GM23338 (cell line): ENCODE measurements around the gene TEX29. TPM values are rescaled to one million over a fixed set of nuclear protein-coding genes. Genes with fewer than 3 reads are reported as not detected.

Source experiments
- ATAC-seq: fragments of 200-7000 bp; cut with Tn5 transposase; 3 replicates; pipeline ENCODE4 v1.9.1; 2020
- DNase-seq: peaks from one replicate; pipeline ENCODE4 v3.0.0-alpha.2; 2015; ENCODE audit warnings: low spot score
- H2AFZ ChIP-seq: fragments of 200-600 bp; sonication (generic); 2 replicates; pipeline ENCODE4 v1.8.0; 2016; ENCODE audit warnings: antibody characterized with exemption, mild to moderate bottlenecking, moderate library complexity
- H3F3A ChIP-seq: fragments of 200-600 bp; sonication (generic); replicated peaks from 2 replicates; pipeline ENCODE4 v1.8.0; 2017; ENCODE audit warnings: antibody characterized with exemption, mixed run types, low read depth
- H3K27ac ChIP-seq: fragments of 200-600 bp; sonication (generic); 2 replicates; pipeline ENCODE4 v1.6.1; 2016; ENCODE audit warnings: low read depth
- H3K27me3 ChIP-seq: fragments of 200-600 bp; sonication (generic); 2 replicates; pipeline ENCODE4 v1.8.0; 2016; ENCODE audit warnings: mild to moderate bottlenecking, mixed run types, moderate library complexity; ENCODE audit not compliant: insufficient read depth
- H3K36me3 ChIP-seq: fragments of 200-600 bp; sonication (generic); 2 replicates; pipeline ENCODE4 v1.8.0; 2016; ENCODE audit warnings: mild to moderate bottlenecking; ENCODE audit not compliant: insufficient read depth
- H3K4me1 ChIP-seq: fragments of 200-600 bp; sonication (generic); 2 replicates; pipeline ENCODE4 v1.8.0; 2016; ENCODE audit warnings: mild to moderate bottlenecking, moderate library complexity; ENCODE audit not compliant: insufficient read depth
- H3K4me2 ChIP-seq: fragments of 200-600 bp; sonication (generic); 2 replicates; pipeline ENCODE4 v1.7.1; 2017; ENCODE audit warnings: mixed run types
- H3K4me3 ChIP-seq: fragments of 200-600 bp; sonication (generic); 2 replicates; pipeline ENCODE4 v1.6.1; 2016; ENCODE audit warnings: mixed run types
- H3K79me2 ChIP-seq: fragments of 200-600 bp; sonication (generic); replicated peaks from 2 replicates; pipeline ENCODE4 v1.8.0; 2017; ENCODE audit warnings: mild to moderate bottlenecking; ENCODE audit not compliant: insufficient read depth
- H3K9me2 ChIP-seq: fragments of 200-600 bp; sonication (generic); 2 replicates; pipeline ENCODE4 v1.8.0; 2017; ENCODE audit not compliant: insufficient read depth
- H4K20me1 ChIP-seq: fragments of 200-600 bp; sonication (generic); replicated peaks from 2 replicates; pipeline ENCODE4 v1.8.0; 2017; ENCODE audit warnings: mild to moderate bottlenecking; ENCODE audit not compliant: insufficient read depth
- H3K27ac Mint-ChIP-seq: 2 replicates; pipeline ENCODE4 v1.8.0; 2020; ENCODE audit warnings: inconsistent platforms, mild to moderate bottlenecking, moderate library complexity, mixed read lengths
- H3K27me3 Mint-ChIP-seq: 3 replicates; pipeline ENCODE4 v1.8.0; 2022; ENCODE audit warnings: low read depth, mild to moderate bottlenecking, moderate library complexity, mixed read lengths, inconsistent platforms; ENCODE audit not compliant: insufficient read depth, poor library complexity
- H3K36me3 Mint-ChIP-seq: 3 replicates; pipeline ENCODE4 v1.8.0; 2021; ENCODE audit warnings: low read depth, mild to moderate bottlenecking, inconsistent platforms, moderate library complexity, mixed read lengths
- H3K4me1 Mint-ChIP-seq: 3 replicates; pipeline ENCODE4 v1.8.0; 2020; ENCODE audit warnings: mild to moderate bottlenecking, inconsistent platforms, mixed read lengths
- H3K4me3 Mint-ChIP-seq: 3 replicates; pipeline ENCODE4 v1.8.0; 2021; ENCODE audit warnings: moderate library complexity, mild to moderate bottlenecking, inconsistent platforms, mixed read lengths
- H3K9me3 Mint-ChIP-seq: 3 replicates; pipeline ENCODE4 v1.8.0; 2020; ENCODE audit warnings: moderate library complexity, mild to moderate bottlenecking, inconsistent platforms, mixed read lengths
- CREB1 ChIP-seq: fragments of 250-450 bp; sonication (Bioruptor Pico); IDR thresholded peaks from 2 replicates; pipeline ENCODE4 v1.5.0; 2020; ENCODE audit warnings: low read depth, mild to moderate bottlenecking, moderate library complexity
- CTCF ChIP-seq, 2 experiments: fragments of 200-600 bp in 1 of 2; sonication (generic) in 1 of 2; conservative IDR thresholded peaks; 2 replicates each; pipeline versions ENCODE4 v1.5.1 to v1.6.1; 2016 to 2017; ENCODE audit warnings: antibody characterized with exemption in 2 of 2, low read depth in 2 of 2, mild to moderate bottlenecking in 2 of 2, moderate library complexity in 1 of 2
- ETS1 ChIP-seq: IDR thresholded peaks from 2 replicates; pipeline ENCODE4 v1.6.1; 2016; ENCODE audit warnings: antibody characterized with exemption
- JUNB ChIP-seq: IDR thresholded peaks from one replicate; pipeline ENCODE4 v1.6.1; 2016; ENCODE audit warnings: antibody characterized with exemption; ENCODE audit not compliant: unreplicated experiment
- NANOG ChIP-seq: IDR thresholded peaks from 2 replicates; pipeline ENCODE4 v1.6.1; 2016; ENCODE audit warnings: antibody characterized with exemption, borderline replicate concordance
- STAT1 ChIP-seq: IDR thresholded peaks from one replicate; pipeline ENCODE4 v1.6.1; 2016; ENCODE audit warnings: antibody characterized with exemption; ENCODE audit not compliant: unreplicated experiment
- ZNF331 ChIP-seq: fragments of 250-450 bp; sonication (Bioruptor Pico); IDR thresholded peaks from 2 replicates; pipeline ENCODE4 v1.5.0; 2020; ENCODE audit warnings: low read depth, mild to moderate bottlenecking, moderate library complexity
- polyA plus RNA-seq: library from polyadenylated mRNA; unstranded; fragments of >200 nt; fragmentation: Nextera tagmentation; extraction: Ambion mirVana; gene quantifications from 2 replicates; pipeline ENCODE4 v1.2.1, GENCODE V29; 2016
- total RNA-seq: library from RNA; depleted of rRNA; stranded (reverse); fragments of >200 nt; shearing (Covaris generic); gene quantifications from 2 replicates; pipeline ENCODE4 v1.2.3, GENCODE V29; 2014
- TF ChIP-seq, protein P1 (sequence below): IDR thresholded peaks from one replicate; pipeline ENCODE4 v1.6.1; 2018; ENCODE audit warnings: antibody characterized with exemption; ENCODE audit not compliant: unreplicated experiment

Gene TEX29
- total and polyA plus RNA-seq, 2 experiments from 2014 or later: 0.31 TPM; not detected in 1

- H3K9me2 ChIP-seq: no peaks in the 10 kb centered on the region
- H3K4me3 ChIP-seq: no peak overlapping the region
- H3K4me2 ChIP-seq: no peak overlapping the region
- H3K27me3 ChIP-seq: no peaks in the 10 kb centered on the region
- H3F3A ChIP-seq: no peaks in the 10 kb centered on the region
- no peak overlapping the region for H3K27ac ChIP-seq
- H3K4me1 ChIP-seq: no peaks in the 10 kb centered on the region
- H2AFZ ChIP-seq: no peak overlapping the region
- ATAC-seq (no peak), DNase-seq (no peak)
- H3K79me2 ChIP-seq: no peaks in the 10 kb centered on the region
- Mint-ChIP-seq H3K4me1 (peaks cover under 1% of the 10 kb centered on the region; the same call in 1 of the 3 replicates), H3K27ac (no peak overlapping the region), H3K36me3 (no peaks in the 10 kb centered on the region; the same call in 2 of the 3 replicates), H3K27me3 (peaks cover 10% of the 10 kb centered on the region), H3K4me3 (no peak overlapping the region), H3K9me3 (no peaks in the 10 kb centered on the region)
- H3K36me3 ChIP-seq: no peaks in the 10 kb centered on the region
- TF ChIP-seq JUNB (no peak), CREB1 (no peak), ETS1 (no peak), CTCF (conservative IDR thresholded peaks at IDR 0.05; ENCODE audit: low read depth in 2 of 2) (no peak)
- TF ChIP-seq, protein P1, sequence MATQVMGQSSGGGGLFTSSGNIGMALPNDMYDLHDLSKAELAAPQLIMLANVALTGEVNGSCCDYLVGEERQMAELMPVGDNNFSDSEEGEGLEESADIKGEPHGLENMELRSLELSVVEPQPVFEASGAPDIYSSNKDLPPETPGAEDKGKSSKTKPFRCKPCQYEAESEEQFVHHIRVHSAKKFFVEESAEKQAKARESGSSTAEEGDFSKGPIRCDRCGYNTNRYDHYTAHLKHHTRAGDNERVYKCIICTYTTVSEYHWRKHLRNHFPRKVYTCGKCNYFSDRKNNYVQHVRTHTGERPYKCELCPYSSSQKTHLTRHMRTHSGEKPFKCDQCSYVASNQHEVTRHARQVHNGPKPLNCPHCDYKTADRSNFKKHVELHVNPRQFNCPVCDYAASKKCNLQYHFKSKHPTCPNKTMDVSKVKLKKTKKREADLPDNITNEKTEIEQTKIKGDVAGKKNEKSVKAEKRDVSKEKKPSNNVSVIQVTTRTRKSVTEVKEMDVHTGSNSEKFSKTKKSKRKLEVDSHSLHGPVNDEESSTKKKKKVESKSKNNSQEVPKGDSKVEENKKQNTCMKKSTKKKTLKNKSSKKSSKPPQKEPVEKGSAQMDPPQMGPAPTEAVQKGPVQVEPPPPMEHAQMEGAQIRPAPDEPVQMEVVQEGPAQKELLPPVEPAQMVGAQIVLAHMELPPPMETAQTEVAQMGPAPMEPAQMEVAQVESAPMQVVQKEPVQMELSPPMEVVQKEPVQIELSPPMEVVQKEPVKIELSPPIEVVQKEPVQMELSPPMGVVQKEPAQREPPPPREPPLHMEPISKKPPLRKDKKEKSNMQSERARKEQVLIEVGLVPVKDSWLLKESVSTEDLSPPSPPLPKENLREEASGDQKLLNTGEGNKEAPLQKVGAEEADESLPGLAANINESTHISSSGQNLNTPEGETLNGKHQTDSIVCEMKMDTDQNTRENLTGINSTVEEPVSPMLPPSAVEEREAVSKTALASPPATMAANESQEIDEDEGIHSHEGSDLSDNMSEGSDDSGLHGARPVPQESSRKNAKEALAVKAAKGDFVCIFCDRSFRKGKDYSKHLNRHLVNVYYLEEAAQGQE: no peak
- H4K20me1 ChIP-seq: no peaks in the 10 kb centered on the region
These were observed 921 bp upstream of the TEX29 start for GRCh38 chr13:111319521-111319920.

DNA sequence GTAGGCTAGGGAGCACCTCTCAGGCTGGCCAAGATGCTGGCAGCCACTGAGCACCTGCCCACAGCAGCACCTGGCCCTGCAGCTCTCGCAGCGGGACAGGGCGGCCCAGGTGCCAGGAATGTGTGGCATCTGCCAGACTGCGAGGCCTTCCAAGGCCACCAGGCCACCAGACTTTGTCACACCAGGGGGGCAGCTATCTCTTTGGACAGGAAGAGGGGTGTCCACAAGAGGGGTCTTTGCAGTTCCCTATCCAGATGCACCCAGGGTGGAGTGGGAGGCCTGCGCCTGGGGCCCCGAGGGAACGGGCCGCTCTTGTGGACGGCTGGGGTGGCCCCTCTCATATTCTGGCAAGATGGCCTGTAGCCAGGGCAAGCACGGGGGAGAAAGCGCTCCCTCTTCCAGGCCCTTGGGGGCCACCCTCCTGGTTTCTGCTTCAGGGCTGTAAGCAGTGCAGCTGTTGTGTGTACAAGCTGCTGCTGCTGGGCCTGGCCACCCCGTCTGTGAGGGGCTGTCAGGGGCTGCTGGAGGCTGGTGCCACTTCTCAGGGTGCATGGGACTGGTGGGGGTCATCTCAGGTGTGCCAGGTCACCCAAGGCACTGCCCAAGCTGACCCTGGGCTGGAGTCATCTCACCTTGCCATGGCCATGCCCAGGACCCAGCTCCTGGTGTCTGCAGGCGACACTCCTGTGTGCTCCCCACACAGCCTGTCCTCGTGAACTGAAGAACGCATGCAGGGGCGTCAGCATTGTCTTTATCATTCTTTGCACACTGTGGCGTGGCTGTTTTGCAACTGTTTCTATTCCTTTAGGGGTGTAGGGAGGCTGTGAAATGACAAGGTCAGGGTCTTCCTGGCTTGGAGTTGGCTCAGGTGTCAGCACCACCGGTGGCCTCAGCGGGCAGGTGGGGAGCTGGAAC lies 1.8 kb downstream of the TEX29 start:
- ATAC-seq: no peak

More for the DNA sequence above, 1.8 kb downstream of the TEX29 start:
- DNase-seq: no peak
- H3K36me3 ChIP-seq: no peaks in the 10 kb centered on the region
- no peak overlapping the region for H3K4me2 ChIP-seq
- no peak overlapping the region for H3K27ac Mint-ChIP-seq
- no peaks in the 10 kb centered on the region for H3K4me1 ChIP-seq
- H3K27me3 Mint-ChIP-seq: peaks cover 11% of the 10 kb centered on the region
- peaks cover 5% of the 10 kb centered on the region; the same call in 1 of the 3 replicates for H3K4me1 Mint-ChIP-seq
- no peaks in the 10 kb centered on the region for H3F3A ChIP-seq
- H3K4me3 ChIP-seq: no peak overlapping the region
- no peaks in the 10 kb centered on the region for H3K27me3 ChIP-seq
- TF ChIP-seq CREB1 (no peak), STAT1 (no peak), NANOG (no peak), ZNF331 (CRISPR knock-in tag) (no peak), CTCF (conservative IDR thresholded peaks at IDR 0.05; ENCODE audit: low read depth in 2 of 2) (no peak)
- no peak overlapping the region for H3K27ac ChIP-seq
- no peak overlapping the region for H3K4me3 Mint-ChIP-seq
- no peaks in the 10 kb centered on the region for H3K79me2 ChIP-seq
- no peaks in the 10 kb centered on the region; the same call in 2 of the 3 replicates for H3K36me3 Mint-ChIP-seq
- H3K9me2 ChIP-seq: no peaks in the 10 kb centered on the region
- H3K9me3 Mint-ChIP-seq: no peaks in the 10 kb centered on the region
- H2AFZ ChIP-seq: no peak overlapping the region
- H4K20me1 ChIP-seq: no peaks in the 10 kb centered on the region
